Muscle of back (tissue), 11 donors: Measurements from ENCODE around the gene CD164L2. TPM values are rescaled to one million over a fixed set of nuclear protein-coding genes. Genes with fewer than 3 reads are reported as not detected.

Experiments
- DNase-seq, 3 donors: peaks; one replicate each; pipeline versions ENCODE4 v3.0.0 to v3.0.0-alpha.2; 2013
- polyA plus RNA-seq, 10 donors: library from polyadenylated mRNA; unstranded; fragments of 120-200 nt; gene quantifications; one replicate each; pipeline ENCODE4 v1.2.1, GENCODE V29; 2013; ENCODE audit not compliant: insufficient read length in 10 of 10

CD164L2 gene
- polyA plus RNA-seq, 10 donors: 0.11 TPM; not detected in 9

DNA sequence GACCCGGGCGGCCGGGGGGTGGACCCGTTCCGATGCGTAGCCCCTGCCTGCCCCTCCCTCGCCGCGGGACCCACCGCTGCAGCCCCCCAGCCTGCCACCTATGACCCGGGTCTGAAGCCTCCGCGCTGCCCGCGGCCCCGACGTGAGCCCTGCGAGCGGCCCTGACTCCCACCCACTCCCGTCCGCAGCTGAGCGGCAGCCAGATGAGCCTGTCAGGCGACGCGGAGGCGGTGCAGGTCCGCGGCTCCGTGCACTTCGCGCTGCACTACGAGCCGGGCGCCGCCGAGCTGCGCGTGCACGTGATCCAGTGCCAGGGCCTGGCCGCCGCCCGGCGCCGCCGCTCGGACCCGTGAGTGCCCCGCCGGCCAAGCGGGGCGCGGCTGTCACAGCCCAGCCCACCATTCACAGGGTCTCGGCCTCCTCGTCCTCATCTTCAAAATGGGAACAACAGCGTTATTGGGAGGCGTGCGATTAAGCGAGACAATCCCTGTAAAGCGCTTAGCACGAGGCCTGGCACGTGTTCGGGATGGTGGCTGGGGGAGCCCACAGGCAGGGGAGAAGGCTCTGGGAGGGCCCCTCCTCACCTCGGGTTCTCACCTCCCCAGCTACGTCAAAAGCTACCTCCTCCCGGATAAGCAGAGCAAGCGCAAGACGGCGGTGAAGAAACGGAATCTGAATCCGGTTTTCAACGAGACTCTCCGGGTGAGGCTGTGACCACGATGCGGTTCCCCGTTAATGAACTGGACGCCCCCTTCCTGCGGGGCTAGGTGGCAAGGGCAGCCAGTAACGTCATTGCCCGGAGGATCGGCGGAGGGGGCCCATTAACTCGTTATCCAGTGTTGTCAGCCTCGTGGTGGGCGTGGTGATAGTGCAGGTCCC is 33.1 kb downstream of the CD164L2 start:
- DNase-seq: peak; percentile 42 to 87 (median 67)

DNA sequence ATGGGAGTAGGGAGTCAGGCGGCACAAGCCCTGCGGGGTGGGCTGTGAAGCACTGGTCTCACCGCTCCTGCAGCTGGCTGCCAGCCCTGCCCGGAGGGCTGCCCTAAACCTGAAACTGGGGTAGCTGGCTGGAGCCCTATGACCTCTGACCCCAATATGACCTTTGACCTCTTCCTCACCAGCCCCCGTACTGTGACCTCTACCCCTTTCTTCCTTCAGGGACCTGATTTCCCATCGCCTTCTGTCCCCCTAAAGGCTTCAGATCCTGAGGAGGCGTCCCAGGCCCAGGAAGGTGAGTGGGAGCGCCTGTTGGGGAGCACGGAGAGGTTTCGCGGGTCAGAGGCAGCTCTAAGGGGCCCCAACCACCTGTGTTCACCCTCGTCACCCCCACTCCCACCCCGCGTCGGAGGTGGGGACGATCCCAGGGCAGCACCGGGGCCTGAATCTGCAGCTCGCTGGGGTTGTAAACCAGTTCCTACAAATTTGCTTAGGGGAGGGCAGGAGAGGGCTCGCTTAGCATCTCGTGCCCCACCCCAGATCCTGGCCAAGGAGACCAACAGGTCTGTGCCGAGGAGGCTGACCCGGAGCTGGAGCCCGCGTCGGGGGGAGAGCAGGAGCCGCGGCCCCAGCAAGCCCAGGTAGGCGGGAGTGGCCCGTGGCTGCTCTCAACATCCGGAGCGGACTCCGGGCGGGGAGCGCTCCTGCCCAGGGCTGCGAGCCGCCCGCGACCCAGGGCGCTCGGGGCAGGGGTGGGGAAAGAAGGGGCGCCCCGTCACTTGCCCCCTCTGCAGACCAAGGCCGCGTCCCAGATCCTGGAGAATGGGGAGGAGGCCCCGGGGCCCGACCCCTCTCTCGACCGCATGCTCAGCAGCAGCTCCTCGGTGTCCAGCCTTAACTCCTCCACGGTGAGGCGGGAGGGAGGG is 34.0 kb downstream of the CD164L2 start:
- no peak for DNase-seq

DNA sequence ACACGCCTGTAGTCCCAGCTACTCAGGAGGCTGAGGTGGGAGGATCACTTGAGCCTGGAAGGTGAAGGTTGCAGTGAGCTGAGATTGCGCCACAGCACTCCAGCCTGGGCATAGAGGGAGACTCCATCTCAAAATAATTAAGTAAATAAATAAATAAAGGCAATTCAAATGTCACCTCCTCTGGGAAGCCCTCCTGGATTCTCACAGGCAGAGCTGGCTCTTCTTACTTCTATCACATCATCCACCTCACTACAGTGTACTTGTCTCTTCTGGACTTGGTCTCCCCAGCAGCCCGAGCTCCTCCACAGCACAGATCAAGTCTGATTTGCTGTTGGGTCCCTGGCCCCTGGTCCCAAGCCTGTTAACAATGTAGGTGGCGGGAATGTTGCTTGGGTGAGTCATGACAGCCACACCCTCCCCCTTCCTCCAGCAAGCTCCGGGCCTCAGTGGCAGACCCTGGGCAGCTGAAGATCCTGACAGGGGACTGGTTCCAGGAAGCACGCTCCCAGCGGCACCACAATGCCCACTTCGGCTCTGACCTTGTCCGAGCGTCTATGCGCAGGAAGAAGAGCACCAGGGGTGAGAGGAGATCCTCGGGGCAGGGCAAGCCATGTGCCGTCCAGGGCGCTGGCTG is 36.0 kb downstream of the CD164L2 start:
- no peak for DNase-seq

DNA sequence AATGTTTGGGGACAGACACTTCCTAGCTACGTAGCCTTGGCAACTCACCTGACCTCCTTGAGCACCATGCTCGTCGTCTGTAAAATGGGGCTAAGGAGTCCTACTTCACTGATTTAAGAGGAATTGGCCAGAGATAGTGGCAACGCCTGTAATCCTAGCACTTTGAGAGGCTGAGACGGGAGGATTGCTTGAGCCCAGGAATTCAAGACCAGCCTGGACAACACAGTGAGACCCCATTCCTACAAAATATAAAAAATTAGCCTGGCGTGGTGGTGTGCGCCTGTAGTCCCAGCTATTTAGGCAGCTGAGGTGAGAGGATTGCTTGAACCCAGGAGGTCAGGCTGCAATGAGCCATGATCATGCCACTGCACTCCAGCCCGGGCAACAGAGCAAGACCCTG is 36.8 kb downstream of the CD164L2 start:
- DNase-seq: no peak

DNA sequence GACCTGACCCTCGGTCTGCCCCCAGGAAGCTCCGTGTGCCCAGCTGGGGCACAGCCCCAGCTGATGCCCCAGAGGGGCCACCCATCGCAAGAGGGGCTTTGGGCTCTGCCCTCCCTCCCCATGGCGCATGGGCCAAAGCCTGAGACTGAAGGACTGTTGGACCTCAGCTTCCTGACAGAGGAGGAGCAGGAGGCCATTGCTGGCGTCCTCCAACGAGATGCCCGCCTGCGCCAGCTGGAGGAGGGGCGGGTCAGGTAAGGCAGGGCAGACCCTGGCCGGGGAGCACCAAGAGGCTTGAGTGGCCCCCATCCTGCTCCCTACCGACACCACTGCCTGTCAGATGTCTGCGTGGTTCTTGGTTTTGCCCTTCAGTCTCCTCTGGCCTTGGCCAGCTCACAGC is 37.9 kb downstream of the CD164L2 start:
- no peak for DNase-seq

DNA sequence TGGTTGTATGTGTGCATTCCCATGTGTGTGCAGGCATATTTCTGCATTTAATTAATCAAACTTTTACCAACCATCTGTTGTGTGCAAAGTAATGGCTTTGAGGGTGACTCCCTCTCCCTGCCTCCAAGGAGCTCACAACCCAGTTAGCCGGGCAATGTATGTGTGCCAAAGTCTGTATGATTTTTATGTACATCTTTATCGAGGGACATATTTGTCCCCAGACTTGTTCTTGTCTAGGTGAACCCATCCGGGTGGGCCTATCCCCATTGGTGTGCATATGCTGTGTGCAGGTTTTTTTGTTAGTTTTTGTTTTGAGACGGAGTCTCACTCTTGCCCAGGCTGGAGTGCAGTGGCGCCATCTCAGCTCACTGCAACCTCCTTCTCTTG is 39.5 kb downstream of the CD164L2 start:
- DNase-seq: no peak

DNA sequence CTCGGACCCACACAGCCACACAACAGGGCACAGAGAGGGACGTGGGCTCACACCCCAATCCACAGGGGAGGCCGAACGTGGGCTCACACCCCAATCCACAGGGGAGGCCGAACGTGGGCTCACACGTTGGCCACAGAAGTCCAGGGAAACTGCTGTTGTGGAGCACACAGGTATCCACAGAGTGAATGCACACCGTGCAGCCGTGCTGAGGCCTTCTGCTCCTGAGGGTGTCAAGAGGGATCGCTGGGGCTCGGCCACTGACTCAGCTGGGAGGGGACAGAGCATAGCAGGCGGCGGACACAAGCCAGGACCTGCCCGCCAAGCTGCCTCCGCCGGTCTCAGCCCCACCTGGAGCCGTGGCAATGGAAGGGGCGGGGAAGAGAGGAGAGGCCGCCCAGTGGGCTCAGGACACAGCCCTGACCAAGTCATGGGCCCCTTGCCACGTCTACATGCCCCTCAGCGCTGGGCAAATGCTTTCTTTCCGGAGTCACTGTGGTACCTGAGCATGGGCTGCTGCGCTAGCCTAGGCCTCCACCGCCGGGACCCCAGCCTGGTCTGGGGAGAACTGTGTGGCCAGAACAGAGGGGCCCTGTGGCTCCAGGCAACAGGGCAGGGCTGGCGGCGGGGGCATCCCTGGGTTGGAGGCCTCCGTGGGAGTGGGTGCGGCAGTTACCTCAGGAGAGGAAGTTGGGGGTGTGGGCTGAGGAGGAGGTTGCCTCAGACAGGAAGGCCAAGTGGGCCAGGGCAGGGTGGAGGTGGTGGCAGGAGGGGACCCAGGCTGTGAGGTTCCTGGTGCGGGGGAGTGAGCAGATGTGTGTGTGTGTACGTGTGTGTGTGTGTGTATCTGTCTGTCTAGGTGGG is 40.1 kb downstream of the CD164L2 start:
- DNase-seq: no peak

DNA sequence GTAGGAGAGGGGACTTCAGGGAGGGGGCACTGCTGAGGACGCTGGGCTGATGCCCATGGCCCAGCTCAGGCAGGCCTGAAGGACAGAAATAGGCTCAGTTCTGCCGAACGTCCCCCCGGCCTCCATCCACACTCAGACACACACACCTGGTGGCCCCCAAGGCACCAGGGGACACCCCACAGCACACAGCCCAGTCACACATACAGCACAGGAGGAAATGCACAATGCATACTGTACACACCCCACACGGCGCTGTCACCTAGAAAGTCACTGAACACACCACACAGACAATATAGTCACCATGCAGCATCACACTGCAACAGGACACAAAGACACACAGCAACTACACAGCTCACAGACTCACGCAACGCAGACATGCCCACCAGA is 40.7 kb downstream of the CD164L2 start:
- no peak for DNase-seq

DNA sequence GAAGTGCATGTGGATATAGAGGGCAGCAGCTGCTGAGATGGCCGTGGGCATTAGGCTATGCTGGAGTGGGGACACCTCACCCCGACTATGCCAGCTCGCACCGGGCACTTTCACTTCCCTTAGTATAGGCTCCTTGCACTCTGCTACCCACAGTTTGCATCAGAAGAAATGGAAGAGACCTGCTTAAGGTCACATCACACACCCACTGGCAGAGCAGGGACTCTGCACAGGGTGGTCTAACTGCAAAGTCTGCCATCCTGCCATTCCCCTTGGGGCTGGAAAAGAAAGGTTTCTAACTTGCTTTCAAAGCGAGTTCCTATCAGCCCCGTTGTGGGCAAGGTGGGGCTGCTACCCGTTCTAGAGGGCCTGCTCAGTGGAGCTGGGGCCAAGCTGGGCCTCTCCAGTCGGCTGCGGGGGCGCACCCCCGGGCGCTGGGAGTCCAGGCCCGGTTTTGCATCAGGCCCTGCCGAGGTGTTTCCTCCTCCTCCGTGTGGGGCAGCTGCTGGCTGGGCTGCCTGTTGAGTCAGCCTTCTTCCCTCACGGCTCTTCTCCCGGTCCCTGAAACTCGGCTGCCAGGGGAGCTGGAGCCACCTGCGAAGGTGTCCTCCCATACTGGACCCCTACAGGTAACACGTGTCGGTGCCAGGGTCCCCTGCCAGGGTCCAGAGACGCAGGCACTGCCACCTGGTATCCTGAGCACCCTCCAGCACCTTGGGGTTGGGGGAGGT is 41.4 kb downstream of the CD164L2 start, which contains the start of gene SYTL1:
Gene SYTL1 (plus strand): TSS at position 498 of the 728 bp plus-strand sequence. CDS start 3,313 bp downstream, outside the sequence.
- peak in 1 of 3 donors; percentile 27 for DNase-seq

DNA sequence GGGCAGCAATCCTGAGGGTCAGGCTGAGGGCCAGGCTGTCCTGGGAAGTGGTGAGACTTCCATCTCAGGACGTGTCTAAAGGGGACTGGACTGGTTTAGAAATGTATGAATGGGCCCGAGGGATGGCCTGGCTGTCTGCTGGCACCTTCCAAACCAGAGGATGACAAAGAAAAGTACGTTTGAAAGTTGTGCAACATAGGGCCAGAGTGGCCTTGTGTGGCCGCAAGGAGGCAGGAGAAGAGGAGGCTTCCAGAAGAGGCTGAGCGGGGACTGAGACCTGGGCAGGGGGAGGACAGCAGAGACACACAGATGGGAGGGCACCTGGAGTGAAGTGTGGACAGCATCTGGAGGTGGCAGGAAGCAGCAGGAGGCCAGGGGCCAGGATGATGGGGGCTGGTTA is 43.9 kb downstream of the CD164L2 start:
- no peak for DNase-seq

DNA sequence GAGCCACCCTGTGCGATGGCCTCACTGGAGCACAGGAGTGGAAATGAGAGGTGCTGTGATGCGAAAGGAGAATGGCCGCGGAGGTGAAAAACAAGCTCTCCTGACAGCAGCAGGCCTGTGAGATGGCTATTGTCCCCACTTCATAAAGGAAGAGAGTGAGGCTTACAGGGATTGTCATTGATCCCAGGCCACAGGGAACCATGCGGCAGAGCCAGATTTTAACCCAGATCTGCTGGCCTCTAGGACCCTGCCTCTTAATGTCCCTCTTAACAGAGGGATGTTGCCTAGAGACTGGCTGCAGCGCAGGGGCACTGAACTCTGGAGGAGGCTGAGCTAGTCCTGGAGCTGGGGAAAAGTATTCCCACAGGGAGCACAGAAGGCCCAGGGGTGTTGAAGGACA is 44.4 kb downstream of the CD164L2 start:
- no peak for DNase-seq

DNA sequence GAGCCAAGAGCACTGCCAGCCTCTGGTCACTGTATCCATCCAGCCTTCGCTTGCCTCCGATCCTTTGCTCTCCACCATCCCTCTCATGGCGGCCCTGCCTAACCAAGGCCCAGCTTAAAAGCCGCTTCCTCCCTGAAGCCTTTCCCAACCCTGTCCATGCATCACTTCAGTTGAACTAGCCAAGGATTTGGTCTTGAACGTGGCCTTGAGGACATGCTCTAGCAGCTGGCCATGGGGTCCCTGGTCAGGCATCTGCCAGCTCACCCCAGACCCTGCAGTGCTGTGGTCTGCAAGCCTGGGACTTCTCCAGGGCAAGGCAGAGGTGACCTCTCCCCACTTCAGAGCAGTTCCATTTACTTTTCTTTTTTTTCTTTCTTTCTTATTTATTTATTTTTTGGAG is 46.4 kb downstream of the CD164L2 start:
- no peak for DNase-seq

DNA sequence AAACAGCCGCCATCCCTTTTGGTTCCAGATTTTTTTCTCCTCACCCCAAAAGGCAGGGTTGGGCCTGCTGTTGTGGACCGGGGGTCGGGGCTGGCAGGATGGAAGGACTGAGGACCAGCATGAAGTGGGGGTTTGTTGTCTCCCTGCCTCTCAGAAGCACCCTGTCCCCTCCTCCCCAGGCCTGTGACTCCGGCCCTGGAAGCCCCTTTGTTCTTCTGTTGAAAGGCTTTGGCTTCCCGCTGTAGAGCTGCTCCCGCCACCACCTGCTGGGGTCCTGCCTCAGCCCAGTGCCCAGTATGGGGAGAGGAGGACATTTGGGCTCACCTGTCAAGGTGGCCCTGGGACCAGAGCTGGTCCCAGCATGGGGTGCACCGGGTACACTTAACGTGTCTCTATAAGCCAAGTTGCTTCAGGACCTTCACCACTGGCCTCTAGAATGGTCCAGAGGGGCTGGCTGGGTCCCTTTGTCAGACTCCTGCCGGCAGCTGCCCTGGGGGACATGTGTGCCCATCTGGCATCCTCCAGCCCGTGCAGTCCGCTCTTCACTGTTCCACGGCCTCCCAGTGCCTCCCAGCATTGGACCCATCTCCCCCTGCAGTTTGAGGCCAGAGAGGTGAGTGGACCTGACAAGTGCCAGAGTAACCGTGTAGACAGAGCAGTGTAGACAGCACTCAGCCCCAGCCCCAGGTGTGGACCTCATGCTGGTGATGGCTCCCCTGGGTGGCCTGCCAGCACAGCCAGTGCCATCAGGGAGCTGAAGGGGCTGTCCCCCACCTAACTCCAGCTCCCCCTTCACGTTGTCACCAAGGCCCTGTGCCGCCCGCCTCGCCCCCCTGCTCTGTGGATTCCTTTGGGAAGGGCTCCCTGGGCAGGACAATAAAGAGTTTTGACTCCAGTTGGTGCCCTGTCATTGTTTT is 47.4 kb downstream of the CD164L2 start:
- DNase-seq: no peak

DNA sequence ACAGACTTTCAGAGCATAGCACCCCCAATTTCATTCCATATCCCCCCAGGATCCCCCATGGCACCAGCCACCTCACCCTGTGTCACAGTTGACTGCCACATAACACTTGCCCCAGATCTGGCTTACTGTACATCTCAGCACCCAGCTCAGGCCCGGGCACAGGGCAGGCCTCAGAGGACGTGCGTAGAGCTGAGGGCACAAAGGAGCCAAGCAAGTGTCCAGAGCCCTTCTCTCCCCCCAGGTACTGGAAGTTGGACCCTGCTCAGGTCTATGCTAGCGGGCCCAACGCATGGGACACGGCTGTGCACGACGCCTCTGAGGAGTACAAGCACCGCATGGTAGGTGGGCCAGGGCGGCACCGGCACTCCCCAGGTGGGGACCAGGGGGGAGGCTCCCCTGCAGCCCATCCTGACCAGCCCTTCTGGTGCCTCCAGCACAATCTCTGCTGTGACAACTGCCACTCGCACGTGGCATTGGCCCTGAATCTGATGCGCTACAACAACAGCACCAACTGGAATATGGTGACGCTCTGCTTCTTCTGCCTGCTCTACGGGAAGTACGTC is 49.3 kb downstream of the CD164L2 start:
- no peak for DNase-seq

DNA sequence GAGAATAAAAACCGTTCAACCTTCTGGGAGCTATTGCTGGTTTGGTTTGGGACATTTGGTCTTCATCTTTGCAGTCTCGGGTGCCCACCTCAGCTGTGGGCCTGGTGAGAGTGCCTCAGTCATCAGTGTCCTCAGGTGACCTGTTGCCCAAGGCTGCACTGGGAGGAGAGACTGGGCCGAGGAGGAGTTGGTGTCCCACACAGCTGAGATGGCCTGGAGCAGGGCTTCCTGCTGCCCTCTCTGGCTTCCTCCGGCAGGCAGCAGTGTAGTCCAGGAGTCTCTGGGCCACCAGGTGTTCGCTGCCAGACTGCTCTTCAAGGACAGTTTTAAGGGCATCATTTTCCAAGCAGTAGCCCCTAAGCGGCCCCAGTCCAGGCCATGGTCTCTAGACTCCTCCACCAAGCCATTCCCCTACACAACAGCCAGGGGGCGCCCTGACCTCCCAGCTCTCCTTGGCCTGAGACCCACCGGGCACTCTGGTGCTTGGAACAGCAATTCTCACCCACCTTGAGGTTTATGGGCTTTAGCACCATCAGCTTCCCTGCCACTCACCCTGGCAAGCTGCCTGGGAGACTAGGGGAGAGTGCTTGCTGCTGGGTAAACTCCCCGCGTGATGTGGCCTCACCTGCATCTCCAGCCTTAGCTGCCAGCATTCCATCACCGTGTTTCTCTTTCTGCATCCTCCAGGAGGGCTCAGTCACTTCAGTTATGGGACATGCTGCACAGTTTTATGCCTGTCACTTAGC is 50.4 kb downstream of the CD164L2 start:
- peak in 1 of 3 donors; percentile 40 for DNase-seq

DNA sequence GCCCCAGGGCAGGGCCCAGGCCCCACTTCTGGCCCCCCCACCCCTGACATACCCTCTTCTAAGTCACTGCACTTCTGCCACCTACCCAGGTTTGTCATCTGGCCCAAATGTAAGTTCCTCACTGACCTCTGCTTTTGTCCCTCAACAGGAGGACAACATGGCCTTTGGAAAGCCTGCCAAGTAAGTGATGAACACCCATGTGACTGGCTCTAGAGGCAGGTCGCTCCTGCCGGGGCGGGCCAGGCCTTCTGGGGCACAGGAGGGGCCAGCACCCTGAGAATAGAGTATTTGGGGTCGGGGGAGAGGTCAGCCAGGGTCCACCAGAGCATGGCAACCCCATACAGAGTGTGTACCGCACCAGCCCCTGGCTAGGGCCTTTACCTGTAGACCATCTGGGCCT is 51.2 kb downstream of the CD164L2 start:
- no peak for DNase-seq

DNA sequence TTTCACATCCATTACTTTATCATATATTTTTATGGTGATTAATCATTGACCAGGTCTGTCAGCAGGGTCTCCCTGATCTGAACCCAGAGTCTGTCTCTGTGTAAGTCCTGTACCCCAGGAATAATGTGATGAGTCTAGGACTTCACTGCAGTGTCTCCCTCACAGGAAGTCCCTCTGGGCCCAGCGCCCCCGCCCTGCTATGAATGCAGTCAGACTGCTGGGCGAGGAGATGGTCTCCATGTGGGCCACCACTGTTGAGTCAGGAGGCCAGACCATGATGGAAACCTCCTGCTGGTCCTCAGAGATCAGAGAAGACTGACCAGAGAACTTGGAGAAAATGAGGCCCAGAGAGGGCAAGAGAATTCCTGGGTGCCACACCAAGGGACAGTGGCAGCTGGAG is 51.7 kb downstream of the CD164L2 start:
- no peak for DNase-seq

DNA sequence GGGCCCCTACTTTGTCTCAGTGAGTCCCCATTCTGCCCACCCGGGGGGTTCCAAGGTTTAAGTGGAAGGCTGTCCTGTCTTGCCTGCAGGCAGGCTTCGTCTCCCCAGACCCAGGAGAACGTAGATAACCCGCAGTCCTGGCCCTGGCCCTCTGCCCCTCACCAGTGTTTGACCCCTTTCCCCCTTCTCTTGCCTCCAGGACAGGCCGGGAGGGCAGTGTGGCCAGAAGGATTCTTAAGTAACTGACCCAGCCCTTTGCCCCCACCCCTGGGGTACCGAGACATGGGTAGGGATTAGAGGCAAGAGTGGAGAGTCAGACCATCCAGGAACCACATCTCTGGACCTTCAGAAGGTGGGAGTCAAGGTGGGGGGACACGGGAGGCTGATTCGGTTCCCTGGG is 52.3 kb downstream of the CD164L2 start:
- DNase-seq: no peak
